ENCODE data around the gene ARHGAP6. TPM values are rescaled to one million over a fixed set of nuclear protein-coding genes. Genes with fewer than 3 reads are reported as not detected.

The ARHGAP6 gene
- total and polyA plus RNA-seq, 2 of the 13 experiments (the other 11 are each of a cell fraction or from before 2014, with no cell fraction given): 0.11 TPM; not detected in 1

- no peak for DNase-seq (ENCODE audit: low spot score)
- Histone ChIP-seq H3K27ac (ENCODE audit: extremely low read length, insufficient read depth, low read length) (no peak overlapping the region), H3K36me3 (replicated peaks in 1 of 2; ENCODE audit: control insufficient read depth in 1 of 2, insufficient read depth in 2 of 2, low read length in 2 of 2) (no peaks in the 10 kb centered on the region), H3K4me3 (replicated peaks in 1 of 3; ENCODE audit: insufficient read depth in 1 of 3, low read depth in 2 of 3, low read length in 3 of 3) (no peak overlapping the region), H3K4me1 (ENCODE audit: insufficient read depth, low read length) (no peaks in the 10 kb centered on the region), H4K20me1 (ENCODE audit: insufficient read depth, low read length) (no peaks in the 10 kb centered on the region), H3K9ac (ENCODE audit: insufficient read depth, low read depth, low read length) (no peak overlapping the region), H3K4me2 (ENCODE audit: low read depth, low read length) (no peak overlapping the region), H3K9me3 (ENCODE audit: low read length) (no peaks in the 10 kb centered on the region), H3K79me2 (ENCODE audit: insufficient read depth, low read length) (no peaks in the 10 kb centered on the region), H2AFZ (ENCODE audit: low read length) (no peak overlapping the region), H3K27me3 (ENCODE audit: control insufficient read depth in 1 of 2, insufficient read depth in 2 of 2, low read length in 2 of 2) (no peaks in the 10 kb centered on the region)
- in situ Hi-C loops (cut with HindIII; ENCODE audit: extremely low pct_ligation_motif_present, low pct_unique_long_range_greater_than_20kb) (no loop called here), intact Hi-C loops (cut with micrococcal nuclease; ENCODE audit: unreplicated experiment) (no loop called here)
- POLR2A ChIA-PET: no interaction called here
- no peak for TF ChIP-seq ZNF766 (CRISPR knock-in tag; IDR thresholded peaks at IDR 0.05; ENCODE audit: borderline replicate concordance)
- TF ChIP-seq HNF1A (IDR thresholded peaks at IDR 0.05; ENCODE audit: low read depth): no peak
- TF ChIP-seq HNF1A (CRISPR knock-in tag; IDR thresholded peaks at IDR 0.05; ENCODE audit: borderline replicate concordance): no peak
- no peak for TF ChIP-seq ZBTB26 (CRISPR knock-in tag; IDR thresholded peaks at IDR 0.05; ENCODE audit: borderline replicate concordance)
- TF ChIP-seq ATF7 (IDR thresholded peaks at IDR 0.05): no peak
- no peak for TF ChIP-seq ATF7 (CRISPR knock-in tag; IDR thresholded peaks at IDR 0.05)
- no peak for TF ChIP-seq ZNF282 (IDR thresholded peaks at IDR 0.05; ENCODE audit: partially characterized antibody)
- no peak for TF ChIP-seq ZKSCAN1 (IDR thresholded peaks at IDR 0.05; ENCODE audit: low read length)
- no peak for TF ChIP-seq FOXM1 (CRISPR knock-in tag; IDR thresholded peaks at IDR 0.05)
- TF ChIP-seq NCOR1 (IDR thresholded peaks at IDR 0.05; ENCODE audit: borderline replicate concordance, low read length): no peak
- BruUV-seq (replicated peaks): no TSS peak
- no peak for ATAC-seq
- 24% methylated on average over 7 of the region's 7 CpGs for WGBS (ENCODE audit: low lambda C conversion rate)
- no peak for FAIRE-seq
- CTCF ChIA-PET (ENCODE audit: low intra/inter-chr PET ratio, low total read pairs): no interaction called here
Measured at GRCh38 chrX:11367609-11368430, 297.9 kb downstream of the ARHGAP6 start.

Measured in HepG2 (cell line).